ENCODE results near the gene PTPRT.
A peak's percentile ranks its signal among the peaks of the same experiment; 100 is the strongest.
"Not testable (repeated sequence)": the region's sequence is repeated elsewhere in the genome, so short reads cannot be mapped to it uniquely, and the experiment has no call there.

Gene PTPRT

GRCh38 chr20:43188234-43188653, 1.5 kb downstream of the PTPRT start:
- no peak for FAIRE-seq
- no peak for DNase-seq (ENCODE audit: insufficient read length, low spot score)

GRCh38 chr20:43187476-43188233, 2.1 kb downstream of the PTPRT start:
- DNase-seq (ENCODE audit: insufficient read length, low spot score) (peak; percentile 97), FAIRE-seq (peak; percentile 95)

DNA sequence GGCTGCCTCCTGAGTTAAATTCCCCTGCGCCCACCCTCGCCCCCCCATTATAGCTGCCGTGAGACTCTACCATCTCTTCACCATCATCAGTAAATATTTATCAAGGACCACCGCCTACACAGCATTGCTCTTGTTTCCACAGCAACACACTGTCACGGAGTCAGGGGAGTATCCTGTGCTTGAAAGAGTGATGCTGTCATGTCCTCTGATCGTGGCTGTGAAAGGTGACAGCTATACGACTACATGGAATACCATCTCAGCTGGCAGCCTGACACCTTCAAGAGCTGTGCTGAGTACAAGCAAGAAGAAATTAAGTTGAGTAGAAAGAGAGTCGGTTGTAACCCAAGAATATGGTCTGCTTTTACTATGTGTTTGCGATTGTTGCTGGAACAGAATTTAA, 3.4 kb downstream of the PTPRT start:
- FAIRE-seq (peak; percentile 90), DNase-seq (ENCODE audit: insufficient read length, low spot score) (no peak)

- FAIRE-seq = no peak
Observed at GRCh38 chr20:43185901-43186300, 3.8 kb downstream of the PTPRT start.

GRCh38 chr20:43183536-43184070, 6.1 kb downstream of the PTPRT start:
- FAIRE-seq (peak; percentile 76), DNase-seq (ENCODE audit: insufficient read length, low spot score) (no peak)

More at GRCh38 chr20:43185901-43186300, 3.8 kb downstream of the PTPRT start:
- no peak for DNase-seq (ENCODE audit: insufficient read length, low spot score)

DNA sequence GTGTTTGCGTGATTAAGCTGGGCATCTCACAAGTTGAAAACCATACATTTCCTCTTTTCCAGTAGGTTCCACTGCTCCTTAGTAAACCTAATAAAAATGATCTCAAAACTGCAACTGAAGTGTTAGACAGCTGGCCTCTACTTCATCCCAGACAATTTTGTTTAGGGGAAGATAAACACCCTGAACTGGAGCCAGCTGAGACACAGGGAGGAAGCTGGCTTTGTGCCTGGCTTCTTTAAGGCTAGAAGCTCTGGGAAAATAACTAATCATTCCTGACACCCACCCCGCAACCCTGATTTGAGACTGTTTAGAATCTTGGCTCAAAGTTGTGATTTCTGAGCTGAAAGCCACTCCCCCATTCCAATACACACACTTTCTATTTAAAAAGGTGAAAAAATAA, 11.6 kb downstream of the PTPRT start:
- DNase-seq (ENCODE audit: insufficient read length, low spot score) = no peak
- FAIRE-seq = no peak

DNA sequence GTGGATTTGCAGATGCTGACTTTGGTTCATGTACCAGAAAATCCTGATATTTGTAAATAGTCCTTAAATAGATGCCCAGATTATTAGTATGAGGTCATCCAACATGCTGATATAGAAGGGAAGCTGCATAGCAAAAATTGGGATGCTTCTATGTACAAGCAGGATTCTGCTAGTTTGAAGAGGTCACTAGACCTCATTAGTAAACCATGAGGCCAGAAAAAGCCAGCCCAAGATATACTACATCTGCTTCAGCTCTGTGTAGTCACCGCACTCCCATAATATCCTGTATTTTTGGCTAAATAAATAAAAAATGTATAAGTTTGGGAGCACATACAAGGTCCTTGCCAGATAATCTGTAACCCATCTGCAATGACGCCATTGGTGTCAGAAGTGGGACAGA, 13.0 kb downstream of the PTPRT start:
- FAIRE-seq = no peak

DNA sequence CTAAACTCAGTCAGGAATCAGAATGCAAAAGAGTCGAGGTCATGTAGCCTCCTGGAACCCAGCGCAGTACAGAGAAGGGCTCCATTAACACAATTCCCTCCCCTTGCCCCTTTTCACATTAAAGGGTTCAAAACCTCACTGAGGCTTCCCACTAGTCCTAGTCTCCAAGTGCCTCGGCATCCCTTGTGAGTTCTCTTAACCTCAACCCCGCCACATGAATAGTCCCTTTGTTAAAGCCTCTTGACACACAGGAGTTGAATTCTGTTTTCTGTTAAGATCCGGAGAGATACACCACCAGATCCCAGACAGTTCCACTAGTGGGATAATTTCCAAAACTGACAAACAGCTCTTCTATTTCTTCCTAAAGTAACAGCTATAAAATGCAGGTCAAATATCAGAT, 17.8 kb downstream of the PTPRT start:
- no peak for DNase-seq (ENCODE audit: insufficient read length, low spot score)
- no peak for FAIRE-seq

More for the DNA sequence above, 13.0 kb downstream of the PTPRT start:
- DNase-seq (ENCODE audit: insufficient read length, low spot score) = no peak

GRCh38 chr20:43170771-43171170, 18.9 kb downstream of the PTPRT start:
- FAIRE-seq (no peak), DNase-seq (ENCODE audit: insufficient read length, low spot score) (no peak)

- FAIRE-seq = peak; percentile 55
- no peak for DNase-seq (ENCODE audit: insufficient read length, low spot score)
Observed at GRCh38 chr20:43167615-43168014, 22.1 kb downstream of the PTPRT start.

DNA sequence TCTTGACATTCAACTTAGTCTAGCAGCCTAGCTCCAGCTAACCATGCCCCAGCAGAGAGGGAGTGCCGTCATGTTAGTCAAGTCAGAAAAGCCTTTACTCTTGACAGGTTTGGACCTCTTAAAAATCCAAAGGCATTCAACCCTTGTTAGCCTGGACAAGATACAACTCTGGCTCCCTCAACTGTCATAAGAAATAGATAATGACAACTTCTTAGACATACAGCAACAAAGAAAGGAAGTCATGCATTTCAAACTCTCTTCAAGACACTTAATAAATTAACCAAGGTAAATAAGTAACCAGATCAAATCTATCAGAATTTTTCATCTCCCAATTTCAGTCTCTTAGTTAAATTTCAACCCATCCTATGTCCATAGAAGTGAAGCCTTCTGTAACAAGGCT, 22.7 kb downstream of the PTPRT start:
- DNase-seq (ENCODE audit: insufficient read length, low spot score) (no peak), FAIRE-seq (no peak)

DNA sequence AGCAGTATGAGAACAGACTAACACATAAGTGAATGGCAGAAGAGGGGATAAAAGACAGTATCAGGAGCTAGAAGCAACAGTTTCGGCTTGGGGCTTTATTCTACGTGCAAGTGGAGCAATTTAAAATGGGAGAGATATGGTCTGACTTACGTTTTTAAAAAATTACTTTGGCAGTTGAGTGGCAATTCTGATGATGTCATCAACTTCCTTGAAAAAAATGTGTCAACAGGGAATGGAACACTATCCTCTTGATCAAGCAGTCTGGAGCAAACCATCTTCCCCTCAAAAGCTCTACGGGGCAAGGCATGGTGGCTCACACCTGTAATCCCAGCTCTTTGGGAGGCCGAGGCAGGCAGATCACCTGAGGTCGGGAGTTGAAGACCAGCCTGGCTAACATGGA, 24.1 kb downstream of the PTPRT start:
- FAIRE-seq (peak; percentile 85), DNase-seq (ENCODE audit: insufficient read length, low spot score) (no peak)

- DNase-seq (ENCODE audit: insufficient read length, low spot score); FAIRE-seq: not testable (repeated sequence)
Observed at GRCh38 chr20:43164736-43165135, 25.0 kb downstream of the PTPRT start.

DNA sequence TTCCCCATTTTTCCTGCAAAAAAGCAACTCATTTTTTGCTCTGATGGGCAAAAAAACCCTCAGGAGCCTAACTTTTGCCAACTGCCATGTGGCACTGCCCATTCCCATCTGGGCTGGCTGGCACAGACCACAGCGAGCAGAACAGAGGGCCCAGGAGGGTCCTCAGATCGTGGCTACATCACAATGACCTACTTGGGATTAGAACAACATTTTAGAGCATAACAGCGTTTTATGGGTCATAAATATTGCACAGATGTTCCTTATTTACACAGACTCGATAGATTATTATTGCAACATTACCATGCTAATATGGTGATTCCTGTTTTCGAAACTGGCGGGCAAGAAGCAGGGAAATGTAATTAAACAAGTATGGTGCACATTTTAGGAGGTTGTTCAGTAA, 28.0 kb downstream of the PTPRT start:
- DNase-seq (ENCODE audit: insufficient read length, low spot score) = no peak
- FAIRE-seq = no peak

DNA sequence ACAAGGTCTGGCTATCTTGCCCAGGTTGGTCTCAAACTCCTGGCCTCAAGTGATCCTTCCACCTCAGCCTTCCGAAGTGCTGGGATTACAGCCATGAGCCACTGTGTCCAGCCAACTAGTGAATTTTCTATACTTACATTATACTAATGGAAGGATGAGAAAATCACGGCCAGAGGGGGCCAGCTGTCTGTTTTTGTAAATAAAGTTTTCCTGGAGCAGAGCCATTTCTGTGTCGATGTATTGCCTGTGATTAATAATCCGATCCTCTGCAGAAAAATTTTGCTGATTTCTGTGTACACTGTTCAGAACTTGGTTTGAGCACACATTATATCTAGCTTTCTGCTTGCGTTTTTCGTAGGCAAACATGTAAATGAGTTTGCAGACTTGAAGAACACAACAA, 28.8 kb downstream of the PTPRT start:
- DNase-seq (ENCODE audit: insufficient read length, low spot score) (no peak), FAIRE-seq (no peak)

DNA sequence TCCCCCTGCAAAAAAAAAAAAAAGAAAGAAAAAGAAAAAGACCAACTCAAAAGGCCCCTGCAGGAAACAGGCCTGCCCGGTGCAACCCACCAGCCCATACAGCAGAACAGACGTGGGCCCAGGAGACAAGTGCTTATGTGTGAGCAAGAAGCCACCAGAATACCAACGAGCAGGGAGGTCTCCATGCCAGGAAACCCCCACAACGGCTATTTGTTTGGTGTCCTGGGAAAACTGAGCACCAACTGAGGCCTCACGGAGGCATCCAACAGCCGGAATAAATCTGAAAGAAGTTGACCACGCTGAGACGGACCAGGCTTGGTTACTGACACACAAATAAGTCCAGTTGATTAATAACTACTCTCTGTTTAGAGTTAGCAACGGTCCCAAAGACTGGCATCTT, 29.7 kb downstream of the PTPRT start:
- FAIRE-seq = no peak
- DNase-seq (ENCODE audit: insufficient read length, low spot score) = no peak

GRCh38 chr20:43155366-43156100, 34.2 kb downstream of the PTPRT start:
- FAIRE-seq = peak; percentile 86

DNA sequence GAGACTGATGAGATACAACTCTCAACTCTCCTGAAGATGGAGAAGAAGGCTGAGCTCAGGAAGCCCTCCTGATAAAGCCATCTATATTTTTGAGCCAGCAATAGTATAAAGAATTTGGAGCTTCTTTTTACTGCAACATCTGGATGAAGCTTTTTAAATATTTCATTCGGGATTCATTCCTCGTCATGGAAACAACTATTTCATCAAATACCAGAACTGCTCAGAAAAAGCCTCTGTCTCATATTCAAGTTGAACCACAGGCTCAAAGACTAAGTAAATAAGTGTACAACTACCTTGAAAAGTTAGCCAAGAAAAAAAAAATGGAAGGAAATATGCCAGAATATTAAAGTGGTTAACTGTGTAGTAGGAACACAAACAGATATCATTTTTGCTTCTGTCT, 37.8 kb downstream of the PTPRT start:
- no peak for DNase-seq (ENCODE audit: insufficient read length, low spot score)
- FAIRE-seq = no peak

More at GRCh38 chr20:43155366-43156100, 34.2 kb downstream of the PTPRT start:
- DNase-seq (ENCODE audit: insufficient read length, low spot score) = no peak

DNA sequence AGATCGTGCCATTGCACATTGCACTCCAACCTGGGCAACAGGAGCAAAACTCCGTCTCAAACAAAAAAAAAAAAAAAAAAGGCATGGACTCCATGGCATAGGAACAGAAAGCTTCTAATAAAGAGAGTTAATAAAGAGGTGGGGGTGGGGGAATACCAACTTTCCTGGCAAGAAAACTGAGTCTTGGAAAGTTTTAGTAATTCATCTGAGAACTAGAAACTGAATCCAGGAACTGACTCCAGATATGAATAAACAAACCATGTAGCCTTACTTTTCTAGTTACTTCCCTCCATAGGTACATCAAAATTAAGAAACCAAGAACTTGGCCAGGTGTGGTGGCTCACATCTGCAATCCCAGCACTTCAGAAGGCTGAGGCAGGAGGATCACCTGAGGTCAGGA, 38.5 kb downstream of the PTPRT start:
- no peak for FAIRE-seq

DNA sequence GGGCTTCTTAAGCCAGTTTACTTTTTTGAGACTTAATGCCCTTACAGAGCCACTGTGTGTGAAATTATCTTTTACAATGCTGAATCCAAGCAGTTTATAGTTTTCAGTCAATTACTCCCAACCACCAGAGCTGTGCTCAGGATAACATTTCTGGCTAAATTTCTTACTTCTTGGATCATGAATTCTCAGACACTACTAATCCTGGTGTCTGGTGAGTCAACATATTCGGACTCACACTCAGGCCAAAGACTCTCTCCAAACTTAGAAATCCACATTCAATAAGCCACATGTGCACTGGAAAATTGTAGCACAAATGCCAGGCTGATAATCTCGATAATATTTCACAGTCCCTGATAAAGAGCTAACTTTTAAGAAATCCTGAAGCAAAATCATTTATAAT, 49.0 kb downstream of the PTPRT start:
- FAIRE-seq (no peak), DNase-seq (ENCODE audit: insufficient read length, low spot score) (no peak)

More for the DNA sequence above, 38.5 kb downstream of the PTPRT start:
- DNase-seq (ENCODE audit: insufficient read length, low spot score) = no peak

GRCh38 chr20:43138061-43138770, 51.5 kb downstream of the PTPRT start:
- no peak for FAIRE-seq
- no peak for DNase-seq (ENCODE audit: insufficient read length, low spot score)
